Stimulated activated CD8-positive, alpha-beta memory T cell treated with anti-CD3 and anti-CD28 coated beads, Interleukin-2, amount 100 ng/mL, for 1 hour (primary cell): ENCODE measurements around the gene ANGPTL7.
"Not testable (repeated sequence)": the region's sequence is repeated elsewhere in the genome, so short reads cannot be mapped to it uniquely, and the experiment has no call there.

Source experiments
- DNase-seq, 2 donors: peaks; one replicate each; pipeline ENCODE4 v3.0.0-alpha.2; 2020; ENCODE audit warnings: low read depth in 2 of 2

The ANGPTL7 gene

DNA sequence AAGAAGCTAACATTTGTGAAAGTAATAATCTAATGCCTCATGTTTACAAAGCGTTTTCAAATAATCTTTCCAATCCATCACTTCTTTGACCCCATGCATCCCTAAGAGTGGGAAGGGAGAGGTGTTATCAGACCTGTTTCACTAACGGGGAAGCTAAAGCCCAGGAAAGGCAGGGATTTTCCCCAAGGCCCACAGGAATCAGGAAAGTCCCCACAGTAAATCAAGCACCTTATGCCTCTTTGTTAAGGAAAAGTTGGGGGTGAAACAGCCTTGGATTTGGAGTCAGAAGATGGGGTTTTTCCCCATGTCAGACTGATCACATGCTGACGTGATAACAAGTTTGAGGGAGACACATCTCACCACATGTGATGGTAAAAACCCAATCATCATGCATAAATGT, 20.0 kb upstream of the ANGPTL7 start:
- DNase-seq = no peak

DNA sequence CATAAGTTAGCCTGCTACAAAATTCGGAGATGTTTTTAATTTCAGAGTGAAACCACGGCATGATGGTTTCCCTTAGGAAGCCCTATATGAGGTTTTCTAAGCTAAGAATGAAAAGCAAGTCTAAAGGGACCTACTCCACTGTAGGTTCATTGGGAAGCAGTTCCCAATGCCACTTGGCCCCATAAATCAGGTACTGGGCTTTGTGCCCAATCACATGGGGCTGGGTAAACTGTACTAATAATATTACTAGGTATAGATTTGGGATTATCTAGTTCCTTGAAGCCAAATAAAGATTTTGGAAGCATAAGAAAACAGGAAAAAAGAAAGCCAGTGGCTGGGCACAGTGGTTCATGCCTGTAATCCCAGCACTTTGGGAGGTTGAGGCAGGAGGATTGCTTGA, 19.1 kb upstream of the ANGPTL7 start:
- DNase-seq = no peak

DNA sequence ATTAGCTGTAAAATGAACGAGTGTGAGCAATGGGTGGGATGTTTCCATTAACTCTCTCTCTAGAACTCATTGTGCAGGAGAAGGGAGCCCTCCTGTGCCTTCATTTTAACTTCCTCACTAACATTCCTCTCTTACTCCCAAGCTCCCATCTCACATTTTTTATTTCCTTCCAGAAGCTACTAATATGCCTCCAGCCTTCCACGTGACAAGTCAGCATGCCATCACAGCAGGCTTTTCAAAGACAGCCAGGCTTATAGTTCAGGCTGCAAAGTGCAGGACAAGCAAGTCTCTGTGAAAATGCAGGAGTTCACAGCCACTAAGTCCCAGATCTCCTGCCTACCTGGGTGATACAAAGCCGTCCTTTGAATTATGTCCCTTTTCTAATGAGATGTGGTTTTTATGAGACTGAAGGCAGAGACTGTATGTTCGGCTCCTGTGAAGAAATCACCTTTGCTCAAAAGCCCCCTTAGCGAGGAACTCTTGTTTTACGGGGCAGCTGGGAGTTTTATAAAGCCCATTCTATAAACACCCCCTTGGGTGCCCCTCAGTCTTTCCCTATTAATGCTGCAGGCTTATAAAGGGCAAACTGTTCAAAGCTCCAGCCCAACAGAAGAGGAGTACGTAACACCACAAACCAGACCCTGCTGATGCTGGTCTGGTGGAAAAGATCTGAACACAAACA, 14.8 kb upstream of the ANGPTL7 start:
- no peak for DNase-seq

DNA sequence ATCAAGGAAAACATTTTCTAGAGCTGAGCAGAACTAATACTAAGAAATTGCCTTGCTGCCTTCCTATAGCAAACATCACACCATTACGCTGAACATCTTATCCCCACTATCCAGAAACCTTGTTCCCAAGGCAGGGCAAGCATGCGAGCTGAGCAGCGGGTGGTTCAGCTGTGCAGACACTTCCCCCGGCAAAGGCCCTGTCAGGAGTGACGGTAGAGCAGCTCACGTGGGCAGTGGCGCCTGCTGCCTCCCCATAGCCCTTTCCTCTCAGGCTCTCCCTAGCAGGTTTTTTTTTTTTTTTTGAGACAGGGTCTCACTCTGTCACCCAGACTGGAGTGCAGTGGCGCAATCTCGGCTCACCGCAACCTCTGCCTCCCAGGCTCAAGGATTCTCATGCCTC, 13.7 kb upstream of the ANGPTL7 start:
- no peak for DNase-seq

DNA sequence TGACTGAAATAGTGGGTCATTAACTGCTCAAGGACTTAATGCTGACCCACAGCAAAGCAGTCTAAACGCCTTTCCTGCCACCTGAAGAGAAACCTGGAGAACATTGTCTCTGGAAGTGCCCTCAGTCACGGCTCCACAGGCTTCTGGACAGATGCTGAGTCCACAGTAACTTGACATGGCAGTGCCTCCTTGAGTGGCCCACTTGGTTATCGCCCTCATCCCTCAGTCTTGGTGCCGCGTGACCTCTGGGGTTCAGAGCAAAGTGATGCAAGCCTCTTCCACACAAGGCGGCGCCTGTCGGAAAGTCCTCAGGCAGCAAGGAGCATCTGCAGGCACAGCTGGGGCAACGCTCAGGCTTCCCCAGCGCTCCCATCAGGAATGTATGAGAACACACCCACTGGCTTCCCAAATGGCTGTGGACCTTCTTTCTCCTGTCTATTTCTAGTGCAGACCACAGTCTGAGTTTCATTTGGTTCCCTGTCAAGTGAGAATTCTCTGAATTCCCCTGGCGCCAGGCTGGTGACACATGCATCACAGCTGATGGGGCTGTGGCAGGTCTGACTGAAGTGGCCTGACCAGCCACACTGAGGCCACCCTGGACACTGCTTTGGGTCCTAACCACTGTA, 13.0 kb upstream of the ANGPTL7 start:
- no peak for DNase-seq

DNA sequence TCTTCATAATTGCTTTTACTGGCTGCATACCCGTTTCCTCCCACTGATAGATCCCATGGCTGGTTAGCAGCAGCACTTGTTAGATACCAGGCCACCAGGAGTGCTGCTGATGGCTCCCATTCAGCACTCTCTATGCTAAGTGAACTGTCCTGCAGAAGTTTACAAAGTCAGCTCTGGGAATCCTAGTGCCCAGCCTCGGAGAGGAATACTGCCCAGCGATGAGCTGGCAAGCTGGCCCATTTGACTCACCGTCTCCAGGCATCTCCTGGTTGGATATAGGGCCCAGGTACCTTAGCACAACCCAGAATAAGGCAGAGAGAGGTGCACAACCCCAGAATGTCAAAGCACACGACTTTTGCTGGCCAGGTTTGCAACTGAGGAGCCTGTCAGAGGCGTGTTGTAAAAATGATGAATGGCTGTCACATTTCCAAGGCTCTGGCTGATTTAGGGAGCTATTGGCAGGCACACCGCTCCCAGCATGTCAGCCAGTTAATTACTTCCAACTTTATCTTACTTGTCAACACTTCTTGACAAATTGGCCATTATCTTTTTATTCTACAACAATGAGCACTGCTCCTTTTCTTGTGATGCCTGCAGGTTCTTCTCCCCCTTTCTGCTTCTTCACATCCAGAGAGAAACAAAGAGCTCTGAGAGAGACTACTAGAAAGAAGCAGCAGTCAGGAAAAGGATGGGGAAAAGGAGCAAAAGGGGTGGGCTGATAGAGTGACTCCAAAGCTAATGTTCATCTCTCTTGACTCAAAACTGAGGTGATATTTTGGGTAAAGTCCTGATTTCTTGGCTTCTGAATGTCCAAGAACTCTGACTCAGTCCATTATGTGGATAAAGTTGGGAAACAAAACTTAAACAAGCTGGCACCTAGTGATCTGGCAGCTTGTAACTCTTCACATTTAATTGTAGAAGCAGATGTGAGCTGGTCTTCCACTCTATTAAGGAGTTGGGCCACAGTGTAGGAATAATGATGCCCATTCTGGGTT, 10.8 kb upstream of the ANGPTL7 start:
- DNase-seq = no peak

DNA sequence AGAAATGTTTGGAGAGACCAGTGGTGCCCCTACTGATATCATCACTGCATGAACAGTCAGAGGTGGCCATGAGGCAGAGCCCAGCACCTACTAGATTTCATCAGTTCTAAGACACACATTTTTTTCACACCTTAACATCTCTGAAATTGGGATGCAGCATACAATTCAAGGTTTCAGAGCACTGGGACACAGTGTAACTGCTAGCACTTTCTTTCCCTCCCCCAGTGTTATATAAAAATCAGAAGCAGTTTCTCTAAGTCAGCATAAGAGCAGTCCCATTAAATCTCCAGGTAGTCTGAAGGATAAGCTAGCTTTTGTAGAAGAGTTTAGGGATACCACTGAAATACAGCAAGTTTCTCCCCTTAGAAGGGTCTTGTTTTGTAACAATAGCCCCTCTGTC, 10.0 kb upstream of the ANGPTL7 start:
- DNase-seq = no peak

DNA sequence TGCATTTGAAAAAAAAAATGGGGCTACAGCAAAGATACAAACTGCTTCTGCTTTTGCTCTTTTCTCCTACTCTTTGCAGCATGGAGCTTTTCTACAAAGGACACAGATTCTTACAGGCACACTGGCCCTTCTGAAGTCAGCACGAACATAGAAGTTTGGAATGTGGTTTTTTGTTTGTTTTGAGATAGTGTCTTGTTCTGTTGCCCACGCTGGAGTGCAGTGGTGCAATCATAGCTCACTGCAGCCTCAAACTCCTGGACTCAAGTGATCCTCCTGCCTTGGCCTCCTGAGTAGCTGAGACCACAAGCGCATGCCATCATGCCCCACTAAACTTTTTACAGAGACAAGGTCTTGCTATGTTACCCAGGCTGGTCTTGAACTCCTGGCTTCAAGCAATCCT, 9.4 kb upstream of the ANGPTL7 start:
- not testable (repeated sequence) for DNase-seq

DNA sequence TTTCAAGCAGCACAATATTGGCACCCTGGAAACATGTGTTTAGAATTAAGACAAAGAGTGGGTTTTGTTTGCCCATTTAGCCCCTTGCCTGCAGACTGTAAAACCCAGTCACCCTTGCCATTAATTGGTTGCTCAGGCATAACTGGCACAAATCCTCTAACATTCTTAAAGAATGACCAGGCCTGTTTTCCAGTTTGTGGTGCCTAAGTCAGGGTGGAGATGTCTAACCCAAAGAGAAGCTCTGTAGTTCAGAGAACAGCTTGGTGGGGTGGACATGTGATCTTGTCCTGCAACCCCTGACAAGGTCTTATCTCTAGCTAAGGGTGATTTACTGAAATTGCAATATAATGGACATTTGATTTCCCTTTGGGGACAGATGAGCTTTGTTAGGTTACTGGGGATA, 8.8 kb upstream of the ANGPTL7 start:
- DNase-seq = no peak

DNA sequence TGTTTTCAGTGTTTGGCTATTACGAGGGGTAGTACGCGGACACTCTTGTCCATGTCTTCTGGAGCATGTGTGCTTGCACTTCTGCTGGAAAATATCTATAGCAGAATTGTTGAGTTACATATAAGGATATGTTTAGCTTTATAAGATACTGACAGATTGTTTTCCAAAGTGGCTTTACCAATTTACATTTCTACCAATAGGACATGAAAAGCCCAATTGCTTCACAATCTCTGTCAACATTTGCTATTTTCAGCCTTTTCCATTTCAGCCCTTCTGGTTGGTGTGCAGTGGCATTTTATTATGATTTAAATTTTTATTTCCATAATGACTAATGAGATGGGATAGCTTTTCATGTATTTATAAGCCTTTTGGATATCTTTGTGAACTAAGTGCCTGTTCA, 6.3 kb upstream of the ANGPTL7 start:
- no peak for DNase-seq

DNA sequence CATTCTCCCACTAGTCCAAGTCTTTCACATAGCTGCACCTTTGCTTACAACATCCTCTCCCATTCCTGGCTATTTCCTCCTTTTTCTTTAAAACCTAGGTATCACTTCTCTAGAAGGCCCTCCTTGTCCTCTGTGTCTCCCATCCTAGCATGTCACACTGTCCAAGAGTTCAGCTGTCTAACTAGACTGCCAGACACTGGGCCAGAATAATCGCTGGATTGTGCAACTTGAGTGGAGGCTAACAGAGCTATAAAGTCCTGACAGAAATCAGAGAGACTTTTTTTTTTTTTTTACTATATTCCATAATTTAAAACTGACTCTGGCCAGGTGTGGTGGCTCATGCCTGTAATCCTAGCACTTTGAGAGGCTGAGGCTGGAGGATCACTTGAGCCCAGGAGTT, 4.2 kb upstream of the ANGPTL7 start:
- DNase-seq = no peak

DNA sequence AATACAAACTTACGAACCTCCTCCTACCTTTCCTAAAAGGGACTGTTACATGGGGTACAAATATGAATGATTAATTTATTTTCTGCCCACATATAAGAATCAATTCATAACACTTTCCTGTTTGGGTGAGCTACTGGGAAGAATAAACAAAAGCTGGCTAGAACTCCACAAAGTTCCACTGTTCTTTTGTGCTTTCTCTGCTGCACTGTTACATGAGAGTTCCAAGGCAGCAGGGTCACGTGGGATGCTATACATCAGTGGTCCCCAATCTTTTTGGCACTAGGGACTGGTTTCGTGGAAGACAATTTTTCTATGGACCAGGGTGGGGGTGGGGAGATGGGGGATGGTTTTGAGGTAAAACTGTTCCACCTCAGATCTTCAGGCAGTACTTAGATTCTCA, 2.2 kb upstream of the ANGPTL7 start:
- DNase-seq = no peak

DNA sequence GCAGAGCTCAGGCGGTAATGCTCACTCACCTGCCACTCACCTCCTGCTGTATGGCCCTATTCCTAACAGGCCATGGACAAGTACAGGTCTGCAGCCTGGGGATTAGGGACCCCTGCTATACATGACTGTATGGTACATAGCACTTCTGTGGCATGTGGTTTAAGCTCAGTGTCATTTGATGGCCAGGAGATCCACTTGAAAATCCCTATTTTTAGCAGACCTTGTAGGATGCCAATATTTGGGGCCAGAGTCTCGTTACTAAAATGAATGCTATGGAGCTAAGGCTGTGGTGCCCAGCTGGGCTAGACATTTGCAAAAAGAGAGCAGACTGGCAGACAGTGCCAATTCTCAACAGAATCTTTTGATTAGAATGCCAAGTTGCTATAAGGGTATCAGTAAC, 1.7 kb upstream of the ANGPTL7 start:
- no peak for DNase-seq

DNA sequence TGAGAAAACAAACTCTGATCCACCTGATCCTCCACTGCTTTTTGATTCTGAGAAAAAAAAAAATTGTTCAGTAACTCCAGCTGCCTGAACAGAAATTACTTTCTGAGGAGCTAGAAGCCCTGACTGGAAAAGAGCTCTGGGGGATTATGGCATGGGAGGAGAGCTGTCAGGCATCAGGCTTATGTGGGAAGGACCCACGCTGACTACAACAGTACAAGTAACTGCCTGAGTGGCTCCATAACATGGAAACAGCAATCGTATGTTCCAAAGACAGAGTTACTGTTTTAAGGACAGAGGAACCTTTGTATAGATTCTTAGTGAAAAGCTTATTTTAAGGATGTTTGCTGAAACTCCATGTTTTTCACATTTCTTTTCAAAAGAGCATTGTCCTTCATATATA, 1.2 kb upstream of the ANGPTL7 start:
- DNase-seq = no peak

DNA sequence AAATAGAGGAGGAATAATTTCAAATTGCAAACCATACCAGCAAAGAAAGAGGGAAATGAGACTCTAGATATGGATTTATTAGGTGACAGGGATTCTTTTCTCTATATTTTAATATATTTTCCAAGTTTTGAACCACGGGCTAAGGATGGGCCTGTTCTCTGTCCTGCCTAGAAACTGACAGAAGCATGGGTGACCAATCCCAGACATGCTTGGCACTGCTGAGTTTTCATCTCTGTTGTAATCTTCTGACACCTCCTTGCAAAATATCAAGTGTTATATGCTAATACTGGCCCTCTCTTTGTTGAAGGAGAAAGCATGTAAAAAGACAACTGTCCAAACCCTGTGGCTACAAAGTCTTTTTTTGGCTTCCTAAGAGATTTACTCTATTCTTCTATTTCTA, 774 bp upstream of the ANGPTL7 start:
- DNase-seq = no peak

DNA sequence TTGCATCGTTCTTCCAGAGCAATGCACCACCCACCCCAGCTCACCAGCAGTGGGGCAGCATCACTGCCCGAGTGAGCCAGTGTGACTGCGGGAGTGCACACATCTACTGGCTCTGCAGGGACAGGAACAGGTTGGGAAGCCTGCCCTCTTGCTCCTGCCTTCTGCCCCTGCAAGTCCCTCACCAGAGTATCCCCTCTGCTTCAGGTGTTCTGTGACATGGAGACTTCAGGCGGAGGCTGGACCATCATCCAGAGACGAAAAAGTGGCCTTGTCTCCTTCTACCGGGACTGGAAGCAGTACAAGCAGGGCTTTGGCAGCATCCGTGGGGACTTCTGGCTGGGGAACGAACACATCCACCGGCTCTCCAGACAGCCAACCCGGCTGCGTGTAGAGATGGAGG, 4.2 kb downstream of the ANGPTL7 start:
- no peak for DNase-seq

DNA sequence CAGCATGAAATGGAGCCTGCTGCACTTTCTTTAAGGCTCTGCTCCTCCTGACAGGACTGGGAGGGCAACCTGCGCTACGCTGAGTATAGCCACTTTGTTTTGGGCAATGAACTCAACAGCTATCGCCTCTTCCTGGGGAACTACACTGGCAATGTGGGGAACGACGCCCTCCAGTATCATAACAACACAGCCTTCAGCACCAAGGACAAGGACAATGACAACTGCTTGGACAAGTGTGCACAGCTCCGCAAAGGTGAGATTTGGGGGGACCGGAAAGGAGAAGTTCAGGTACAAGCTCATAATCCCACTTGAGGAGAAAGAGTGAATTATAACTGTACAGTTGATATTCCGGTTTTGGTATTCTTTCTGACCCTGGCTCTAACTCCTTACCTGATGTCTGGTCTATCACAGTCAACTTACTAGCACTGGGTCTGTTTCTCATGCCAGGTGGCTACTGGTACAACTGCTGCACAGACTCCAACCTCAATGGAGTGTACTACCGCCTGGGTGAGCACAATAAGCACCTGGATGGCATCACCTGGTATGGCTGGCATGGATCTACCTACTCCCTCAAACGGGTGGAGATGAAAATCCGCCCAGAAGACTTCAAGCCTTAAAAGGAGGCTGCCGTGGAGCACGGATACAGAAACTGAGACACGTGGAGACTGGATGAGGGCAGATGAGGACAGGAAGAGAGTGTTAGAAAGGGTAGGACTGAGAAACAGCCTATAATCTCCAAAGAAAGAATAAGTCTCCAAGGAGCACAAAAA, 5.4 kb downstream of the ANGPTL7 start:
- DNase-seq = no peak

DNA sequence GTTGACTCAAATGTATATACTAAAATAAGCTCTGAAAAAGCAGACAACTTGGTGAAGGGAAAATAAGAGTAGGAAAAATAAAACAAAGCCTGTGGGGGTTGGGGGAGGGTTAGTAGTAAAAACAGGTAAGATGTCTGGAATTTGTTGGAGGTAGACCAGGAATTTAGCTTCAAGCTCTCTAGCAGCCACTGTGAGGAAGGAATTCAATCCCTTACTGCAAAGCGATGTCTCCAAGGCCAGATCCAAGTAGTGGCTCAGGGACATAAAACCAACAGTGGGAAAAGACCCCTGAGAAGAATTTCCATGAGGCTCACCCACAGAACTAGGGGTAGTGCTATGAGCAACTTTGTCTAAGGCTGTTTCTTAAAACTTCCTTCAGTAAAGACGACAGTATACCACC, 7.8 kb downstream of the ANGPTL7 start:
- DNase-seq = no peak

DNA sequence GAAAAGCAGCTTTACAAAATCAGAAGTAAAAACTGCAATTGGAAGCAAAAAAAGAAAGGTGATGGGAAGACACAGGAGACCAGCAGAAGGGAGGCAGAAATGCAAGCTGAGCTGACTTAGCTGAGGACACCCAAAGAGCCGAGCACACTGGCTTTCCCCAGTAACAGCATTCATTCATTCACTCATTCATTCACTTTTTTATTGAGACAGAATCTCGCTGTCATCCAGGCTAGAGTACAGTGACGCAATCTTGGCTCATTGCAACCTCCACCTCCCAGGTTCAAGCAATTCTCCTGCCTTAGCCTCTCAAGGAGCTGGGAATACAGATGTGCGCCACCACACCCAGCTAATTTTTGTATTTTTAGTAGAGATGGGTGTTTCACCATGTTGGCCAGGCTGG, 8.2 kb downstream of the ANGPTL7 start:
- DNase-seq = no peak

DNA sequence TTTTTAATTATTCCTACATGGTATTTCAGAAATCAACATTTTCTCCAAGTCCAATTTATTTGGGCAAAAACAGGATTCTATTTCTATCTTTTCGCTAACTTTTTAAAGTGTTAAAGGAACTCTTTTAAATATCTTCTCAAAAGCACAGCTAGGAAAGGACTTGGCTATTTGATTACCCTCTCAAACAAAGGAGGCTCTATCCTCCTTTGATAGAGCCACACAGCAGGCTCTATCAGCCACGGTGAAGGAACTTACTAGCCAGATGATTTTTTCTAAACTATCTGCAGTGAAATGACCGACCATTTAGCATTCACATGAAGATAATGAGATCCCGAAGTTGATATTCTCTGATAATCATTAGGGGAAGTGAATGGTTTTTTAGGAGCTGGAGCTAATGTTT, 9.1 kb downstream of the ANGPTL7 start:
- DNase-seq = no peak

DNA sequence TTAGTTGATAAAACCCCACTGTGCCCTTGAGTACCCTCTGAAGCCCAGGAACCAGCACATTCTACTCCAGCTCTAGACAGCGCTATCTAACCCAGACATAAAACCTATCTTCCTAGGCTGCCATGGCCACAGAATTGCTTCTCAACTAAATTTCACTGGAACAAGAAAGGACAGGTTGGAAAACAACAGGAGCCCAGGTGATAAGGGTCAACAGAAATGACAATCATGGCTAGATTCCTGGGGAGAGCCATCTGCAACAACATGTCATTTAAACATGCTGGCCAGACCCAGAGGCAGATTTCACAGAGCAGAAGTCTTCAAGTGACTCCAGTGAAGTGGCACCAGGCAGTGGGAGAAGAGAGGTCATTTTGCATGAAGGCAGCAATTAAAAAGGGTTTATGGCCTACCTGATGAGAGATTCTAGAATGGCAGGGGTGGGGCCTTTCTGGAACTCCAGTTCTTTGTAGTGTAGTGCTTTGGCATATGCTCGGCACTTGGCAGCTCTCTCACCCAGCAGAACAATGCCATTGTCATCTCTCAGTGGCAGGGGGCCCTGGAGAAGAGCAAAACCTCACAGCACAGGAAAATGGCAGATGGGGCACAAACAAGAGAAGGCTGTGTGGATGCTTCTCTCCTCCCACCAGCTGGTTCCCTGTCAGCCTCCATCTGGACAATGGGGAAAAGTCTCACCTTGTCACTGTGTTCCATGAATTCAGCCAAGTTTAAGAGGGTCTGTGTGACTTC, 9.9 kb downstream of the ANGPTL7 start:
- no peak for DNase-seq
